Gastrocnemius medialis (tissue), 4 donors: ENCODE measurements around the gene PRR36. TPM values are rescaled to one million over a fixed set of nuclear protein-coding genes. Genes with fewer than 3 reads are reported as not detected.

Experiments
- ATAC-seq, 2 donors: fragments of 150-250 bp; one replicate each; pipeline ENCODE4 v1.9.1; 2016
- DNase-seq, 2 donors: peaks; one replicate each; pipeline ENCODE4 v3.0.0-alpha.2; 2019
- H3K27ac ChIP-seq, 4 donors: fragments of 200-600 bp; sonication (generic); 1 replicate in 1 of 4; 2 replicates in 3 of 4; pipeline ENCODE4 v1.5.1; 2016 to 2018; ENCODE audit warnings: mild to moderate bottlenecking in 2 of 4, moderate library complexity in 1 of 4
- H3K27me3 ChIP-seq, 3 donors: fragments of 200-600 bp; sonication (generic) in 2 of 3; 1 replicate in 1 of 3; 2 replicates in 2 of 3; pipeline versions ENCODE4 v1.5.1 to v1.6.0; 2016 to 2019; ENCODE audit warnings: mild to moderate bottlenecking in 1 of 3, moderate library complexity in 1 of 3
- H3K36me3 ChIP-seq, 2 donors: fragments of 200-600 bp; sonication (generic) in 1 of 2; one replicate each; pipeline ENCODE4 v1.5.1; 2017 to 2018
- H3K4me1 ChIP-seq, 2 donors: fragments of 200-600 bp; sonication (generic) in 1 of 2; one replicate each; pipeline ENCODE4 v1.5.1; 2016 to 2017; ENCODE audit warnings: mild to moderate bottlenecking in 2 of 2
- H3K4me3 ChIP-seq, 4 donors: fragments of 200-600 bp; sonication (generic) in 3 of 4; 1 replicate in 1 of 4; 2 replicates in 3 of 4; pipeline ENCODE4 v1.5.1; 2016 to 2019; ENCODE audit warnings: mild to moderate bottlenecking in 2 of 4
- H3K9me3 ChIP-seq, 3 donors: fragments of 200-600 bp; sonication (generic) in 2 of 3; 1 replicate in 1 of 3; 2 replicates in 2 of 3; pipeline ENCODE4 v1.5.1; 2016 to 2019
- POLR2A ChIP-seq, 2 donors: fragments of 450-650 bp; IDR thresholded peaks; one replicate each; pipeline ENCODE4 v1.6.1; 2017; ENCODE audit warnings: antibody characterized with exemption in 2 of 2, mild to moderate bottlenecking in 2 of 2, moderate library complexity in 2 of 2
- in situ Hi-C, 4 donors: fragments of 200-750 bp; cut with MboI; loops; one replicate each; pipeline versions ENCODE4 v1.15.0 to v1.8.0; 2017; ENCODE audit warnings: low sequenced_read_pairs in 4 of 4
- intact Hi-C: fragments of 100-400 bp; cut with DNase I; formaldehyde crosslinking; loops from one replicate; pipeline ENCODE4 v1.15.1; 2023; ENCODE audit warnings: low total_unique reads
- total RNA-seq, 4 donors: library from RNA; depleted of rRNA; stranded (reverse); fragments of >200 nt; gene quantifications; one replicate each; pipeline versions ENCODE4 v1.1.0 to v1.2.3, GENCODE V29; 2016
- TF ChIP-seq, protein P1 (sequence below), 5 experiments: fragments of 450-650 bp in 3 of 5; fragments of 200-600 bp in 2 of 5; sonication (generic) in 2 of 5; IDR thresholded peaks in 4 of 5; conservative IDR thresholded peaks in 1 of 5; 1 replicate in 4 of 5; 2 replicates in 1 of 5; pipeline ENCODE4 v1.5.1; 2016 to 2019; ENCODE audit warnings: antibody characterized with exemption in 5 of 5, mild to moderate bottlenecking in 3 of 5, moderate library complexity in 3 of 5

PRR36 gene
- total RNA-seq, 4 donors from 2014 or later: not detected

GRCh38 chr19:7850945-7851622, 23.1 kb downstream of the PRR36 start:
- in situ Hi-C loops: no loop called here
- H3K27ac ChIP-seq: no peak overlapping the region
- ATAC-seq (no peak), DNase-seq (no peak)
- H3K36me3 ChIP-seq: no peaks in the 10 kb centered on the region
- H3K27me3 ChIP-seq: peaks cover 0 to 3% (median 0%) of the 10 kb centered on the region in 3 donors
- H3K4me1 ChIP-seq: peaks cover 0 to 6% of the 10 kb centered on the region in 2 donors
- no peaks in the 10 kb centered on the region for H3K9me3 ChIP-seq
- TF ChIP-seq, protein P1, sequence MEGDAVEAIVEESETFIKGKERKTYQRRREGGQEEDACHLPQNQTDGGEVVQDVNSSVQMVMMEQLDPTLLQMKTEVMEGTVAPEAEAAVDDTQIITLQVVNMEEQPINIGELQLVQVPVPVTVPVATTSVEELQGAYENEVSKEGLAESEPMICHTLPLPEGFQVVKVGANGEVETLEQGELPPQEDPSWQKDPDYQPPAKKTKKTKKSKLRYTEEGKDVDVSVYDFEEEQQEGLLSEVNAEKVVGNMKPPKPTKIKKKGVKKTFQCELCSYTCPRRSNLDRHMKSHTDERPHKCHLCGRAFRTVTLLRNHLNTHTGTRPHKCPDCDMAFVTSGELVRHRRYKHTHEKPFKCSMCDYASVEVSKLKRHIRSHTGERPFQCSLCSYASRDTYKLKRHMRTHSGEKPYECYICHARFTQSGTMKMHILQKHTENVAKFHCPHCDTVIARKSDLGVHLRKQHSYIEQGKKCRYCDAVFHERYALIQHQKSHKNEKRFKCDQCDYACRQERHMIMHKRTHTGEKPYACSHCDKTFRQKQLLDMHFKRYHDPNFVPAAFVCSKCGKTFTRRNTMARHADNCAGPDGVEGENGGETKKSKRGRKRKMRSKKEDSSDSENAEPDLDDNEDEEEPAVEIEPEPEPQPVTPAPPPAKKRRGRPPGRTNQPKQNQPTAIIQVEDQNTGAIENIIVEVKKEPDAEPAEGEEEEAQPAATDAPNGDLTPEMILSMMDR (IDR thresholded peaks at IDR 0.05 in 4 of 5, conservative IDR thresholded peaks at IDR 0.05 in 1 of 5): no peak
- intact Hi-C loops: loop anchor here (5.0 to 10.0 kb wide), 2 partner anchors 154 to 401 kb away; partner anchors contain the start of gene ELAVL1
- H3K4me3 ChIP-seq: no peak overlapping the region

DNA sequence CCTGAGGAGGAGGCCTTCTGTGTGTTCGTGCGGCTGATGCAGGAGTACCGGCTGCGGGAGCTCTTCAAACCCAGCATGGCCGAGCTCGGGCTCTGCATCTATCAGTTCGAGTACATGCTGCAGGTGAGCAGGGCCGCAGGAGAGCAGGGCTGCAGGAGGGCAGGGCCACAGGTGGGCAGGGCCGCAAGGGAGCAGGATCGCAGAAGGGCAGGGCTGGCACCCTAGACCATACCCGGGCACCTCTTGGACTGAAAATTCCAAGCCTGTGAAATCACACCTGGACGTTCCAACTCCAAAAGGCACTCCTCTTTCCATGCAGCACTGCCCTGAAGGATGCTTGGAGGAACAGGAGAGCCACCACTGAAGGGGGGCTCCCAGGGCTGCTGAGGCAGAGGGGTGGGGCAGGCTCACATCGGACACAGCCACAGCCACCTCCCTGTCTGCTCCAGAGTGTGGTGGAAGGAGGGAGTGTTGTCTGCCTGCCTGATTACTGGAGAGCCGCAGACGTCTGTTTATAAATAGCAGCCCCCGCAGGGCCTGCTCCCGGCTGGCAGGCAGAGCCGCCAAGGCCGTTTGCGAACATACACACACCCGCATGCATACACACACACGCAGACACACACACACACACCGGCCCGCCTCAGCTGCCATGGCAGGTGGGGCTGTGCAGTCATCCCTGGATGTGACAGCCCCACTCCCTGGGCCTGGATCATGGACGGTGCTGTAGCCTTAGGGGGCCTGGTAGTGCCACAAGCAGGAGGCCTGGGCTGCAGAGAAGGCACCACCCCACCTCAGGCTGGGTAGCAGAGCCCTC, 24.0 kb downstream of the PRR36 start:
- ATAC-seq: no peak
- H3K27me3 ChIP-seq: peaks cover 0 to 3% (median 0%) of the 10 kb centered on the region in 3 donors
- DNase-seq: no peak
- H3K4me1 ChIP-seq: peaks cover 0 to 6% of the 10 kb centered on the region in 2 donors
- intact Hi-C loops: loop anchor here (5.0 to 10.0 kb wide), 2 partner anchors 155 to 402 kb away; partner anchors contain the start of gene ELAVL1
- H3K27ac ChIP-seq: no peak overlapping the region
- H3K36me3 ChIP-seq: no peaks in the 10 kb centered on the region
- no peak overlapping the region for H3K4me3 ChIP-seq
- no peaks in the 10 kb centered on the region for H3K9me3 ChIP-seq
- in situ Hi-C loops: no loop called here
- TF ChIP-seq, protein P1 (IDR thresholded peaks at IDR 0.05 in 4 of 5, conservative IDR thresholded peaks at IDR 0.05 in 1 of 5): no peak
- TF ChIP-seq POLR2A (IDR thresholded peaks at IDR 0.05): no peak

- ATAC-seq (no peak), DNase-seq (no peak)
- Histone ChIP-seq H3K4me1 (peaks cover 0 to 6% of the 10 kb centered on the region in 2 donors), H3K36me3 (no peaks in the 10 kb centered on the region), H3K9me3 (no peaks in the 10 kb centered on the region), H3K27ac (no peak overlapping the region), H3K27me3 (peaks cover 0 to 2% (median 0%) of the 10 kb centered on the region in 3 donors), H3K4me3 (no peak overlapping the region)
- in situ Hi-C loops (no loop called here), intact Hi-C loops (no loop called here)
- no peak for TF ChIP-seq POLR2A (IDR thresholded peaks at IDR 0.05)
- TF ChIP-seq, protein P1 (IDR thresholded peaks at IDR 0.05 in 4 of 5, conservative IDR thresholded peaks at IDR 0.05 in 1 of 5): no peak
Measured at GRCh38 chr19:7849631-7849999, 24.6 kb downstream of the PRR36 start.

GRCh38 chr19:7848779-7849457, 25.3 kb downstream of the PRR36 start:
- TF ChIP-seq, protein P1 (IDR thresholded peaks at IDR 0.05 in 4 of 5, conservative IDR thresholded peaks at IDR 0.05 in 1 of 5): no peak
- TF ChIP-seq POLR2A (IDR thresholded peaks at IDR 0.05): no peak
- Histone ChIP-seq H3K36me3 (no peaks in the 10 kb centered on the region), H3K27ac (no peak overlapping the region), H3K4me3 (no peak overlapping the region), H3K4me1 (peaks cover 0 to 6% of the 10 kb centered on the region in 2 donors), H3K27me3 (no peaks in the 10 kb centered on the region), H3K9me3 (no peaks in the 10 kb centered on the region)
- in situ Hi-C loops: no loop called here
- intact Hi-C loops: no loop called here
- DNase-seq (no peak), ATAC-seq (no peak)
